Measurements from ENCODE around the gene C19orf47.

- TF ChIP-seq EZH2phosphoT487 (IDR thresholded peaks at IDR 0.05; ENCODE audit: borderline replicate concordance, low read depth, low read length): no peak
- no peak for TF ChIP-seq CTCF (conservative IDR thresholded peaks at IDR 0.05; ENCODE audit: low read length)
Observed at GRCh38 chr19:40366697-40367561, 18.7 kb upstream of the C19orf47 start.

Measured in OCI-LY7 (cell line).